SK-N-SH treated with all-trans-retinoic acid at 6 μM for 48 hours (cell line): ENCODE measurements around the gene RNF44.
"Not testable (repeated sequence)": the region's sequence is repeated elsewhere in the genome, so short reads cannot be mapped to it uniquely, and the experiment has no call there.

Experiments used
- ARNTL ChIP-seq: fragments of 450-650 bp; formaldehyde crosslinking; IDR thresholded peaks from 2 replicates; pipeline ENCODE4 v1.5.0; 2020; ENCODE audit warnings: low read depth, mild to moderate bottlenecking, moderate library complexity, borderline replicate concordance
- BACH2 ChIP-seq: fragments of 250-450 bp; sonication (Bioruptor Pico); IDR thresholded peaks from 2 replicates; pipeline ENCODE4 v1.9.0; 2021; ENCODE audit warnings: mild to moderate bottlenecking, borderline replicate concordance
- CSDC2 ChIP-seq: fragments of 250-450 bp; sonication (Bioruptor Pico); IDR thresholded peaks from 2 replicates; pipeline ENCODE4 v1.5.0; 2020; ENCODE audit warnings: mild to moderate bottlenecking, moderate library complexity
- ESRRG ChIP-seq: fragments of 250-450 bp; sonication (Bioruptor Pico); IDR thresholded peaks from 2 replicates; pipeline ENCODE4 v1.6.1; 2021; ENCODE audit warnings: mild to moderate bottlenecking
- ISL1 ChIP-seq: fragments of 250-450 bp; sonication (Bioruptor Pico); IDR thresholded peaks from 2 replicates; pipeline ENCODE4 v2.1.2; 2022; ENCODE audit warnings: mild to moderate bottlenecking, moderate library complexity
- PATZ1 ChIP-seq: fragments of 250-450 bp; sonication (Bioruptor Pico); IDR thresholded peaks from 2 replicates; pipeline ENCODE4 v1.8.0; 2020; ENCODE audit warnings: mild to moderate bottlenecking, moderate library complexity, borderline replicate concordance
- RARB ChIP-seq: fragments of 250-450 bp; sonication (Bioruptor Pico); IDR thresholded peaks from 2 replicates; pipeline ENCODE4 v1.8.0; 2021; ENCODE audit warnings: mild to moderate bottlenecking, moderate library complexity
- ZC3H10 ChIP-seq: fragments of 250-450 bp; sonication (Bioruptor Pico); IDR thresholded peaks from 2 replicates; pipeline ENCODE4 v1.5.1; 2021; ENCODE audit warnings: mild to moderate bottlenecking, moderate library complexity
- ZFP30 ChIP-seq: fragments of 450-650 bp; formaldehyde crosslinking; IDR thresholded peaks from 2 replicates; pipeline ENCODE4 v1.5.0; 2022; ENCODE audit warnings: mild to moderate bottlenecking, moderate library complexity
- ZNF565 ChIP-seq: fragments of 450-650 bp; formaldehyde crosslinking; conservative IDR thresholded peaks from 2 replicates; pipeline ENCODE4 v1.5.0; 2020; ENCODE audit warnings: low read depth, mild to moderate bottlenecking, moderate library complexity

GRCh38 chr5:176487160-176487559, 50.0 kb downstream of the RNF44 start:
- not testable (repeated sequence) for TF ChIP-seq ESRRG; ZFP30; RARB (CRISPR knock-in tag); BACH2 (CRISPR knock-in tag); ISL1 (CRISPR knock-in tag); PATZ1 (CRISPR knock-in tag); ZC3H10 (CRISPR knock-in tag); CSDC2 (CRISPR knock-in tag); ARNTL; ZNF565 (CRISPR knock-in tag)
